ENCODE results near the gene DBP. TPM values are rescaled to one million over a fixed set of nuclear protein-coding genes. Genes with fewer than 3 reads are reported as not detected.

DBP gene
- polyA plus RNA-seq, 3 donors = 12.8 to 22.3 (median 17.5) TPM

DNA sequence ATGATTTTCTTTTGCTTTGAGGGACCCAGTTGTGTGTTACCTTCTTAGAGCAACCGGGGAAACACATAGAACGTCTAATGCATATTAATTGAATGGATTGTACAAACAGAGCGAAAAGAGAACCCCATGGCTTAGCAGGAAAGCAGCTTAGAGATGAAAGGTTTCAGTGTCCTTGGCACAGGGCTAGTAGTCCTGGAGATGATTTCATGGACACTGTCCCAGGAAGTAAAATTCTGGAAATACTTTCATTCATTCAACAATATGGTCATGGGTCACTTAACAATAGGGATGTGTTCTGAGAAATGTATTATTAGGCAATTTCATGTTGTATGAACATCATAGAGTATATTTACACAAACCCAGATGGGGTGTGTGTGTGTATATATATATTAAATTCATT lies 48.9 kb upstream of the DBP start:
- Histone ChIP-seq H3K36me3 (replicated peaks in 1 of 2; ENCODE audit: control insufficient read depth in 1 of 2, insufficient read depth in 2 of 2, low read length in 2 of 2) (no peaks in the 10 kb centered on the region), H3K27ac (ENCODE audit: low read depth in 1 of 2, low read length in 2 of 2) (no peak overlapping the region), H2AFZ (ENCODE audit: insufficient read depth, low read depth, low read length, poor library complexity, severe bottlenecking) (no peak overlapping the region), H3K79me2 (ENCODE audit: insufficient read depth, low read length) (no peaks in the 10 kb centered on the region), H3K4me1 (ENCODE audit: control insufficient read depth in 1 of 2, insufficient read depth in 2 of 2, low read length in 2 of 2) (no peaks in the 10 kb centered on the region), H3K4me2 (replicated peaks; ENCODE audit: extremely low read depth, low read length, poor library complexity, severe bottlenecking) (no peak overlapping the region), H3K27me3 (ENCODE audit: control insufficient read depth in 2 of 2, insufficient read depth in 2 of 2, low read length in 2 of 2) (no peaks in the 10 kb centered on the region), H3K9me3 (replicated peaks in 1 of 2; ENCODE audit: control insufficient read depth in 1 of 2, insufficient read depth in 1 of 2, low read length in 2 of 2) (no peaks in the 10 kb centered on the region), H4K20me1 (ENCODE audit: insufficient read depth, low read length) (no peaks in the 10 kb centered on the region), H3K9ac (ENCODE audit: insufficient read depth, low read length, poor library complexity, severe bottlenecking) (no peak overlapping the region), H3K4me3 (replicated peaks in 1 of 3; ENCODE audit: low read depth in 2 of 3, low read length in 3 of 3) (no peak overlapping the region)
- TF ChIP-seq, protein P1, sequence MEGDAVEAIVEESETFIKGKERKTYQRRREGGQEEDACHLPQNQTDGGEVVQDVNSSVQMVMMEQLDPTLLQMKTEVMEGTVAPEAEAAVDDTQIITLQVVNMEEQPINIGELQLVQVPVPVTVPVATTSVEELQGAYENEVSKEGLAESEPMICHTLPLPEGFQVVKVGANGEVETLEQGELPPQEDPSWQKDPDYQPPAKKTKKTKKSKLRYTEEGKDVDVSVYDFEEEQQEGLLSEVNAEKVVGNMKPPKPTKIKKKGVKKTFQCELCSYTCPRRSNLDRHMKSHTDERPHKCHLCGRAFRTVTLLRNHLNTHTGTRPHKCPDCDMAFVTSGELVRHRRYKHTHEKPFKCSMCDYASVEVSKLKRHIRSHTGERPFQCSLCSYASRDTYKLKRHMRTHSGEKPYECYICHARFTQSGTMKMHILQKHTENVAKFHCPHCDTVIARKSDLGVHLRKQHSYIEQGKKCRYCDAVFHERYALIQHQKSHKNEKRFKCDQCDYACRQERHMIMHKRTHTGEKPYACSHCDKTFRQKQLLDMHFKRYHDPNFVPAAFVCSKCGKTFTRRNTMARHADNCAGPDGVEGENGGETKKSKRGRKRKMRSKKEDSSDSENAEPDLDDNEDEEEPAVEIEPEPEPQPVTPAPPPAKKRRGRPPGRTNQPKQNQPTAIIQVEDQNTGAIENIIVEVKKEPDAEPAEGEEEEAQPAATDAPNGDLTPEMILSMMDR (IDR thresholded peaks at IDR 0.05) = no peak
- Mint-ChIP-seq H3K27ac (no peak overlapping the region), H3K9me3 (peaks cover 0 to 3% (median 0%) of the 10 kb centered on the region in 7 donors), H3K4me1 (peaks cover 13% of the 10 kb centered on the region), H3K4me3 (no peak overlapping the region), H3K27me3 (ENCODE audit: low read depth in 3 of 3) (peaks cover 3 to 9% (median 8%) of the 10 kb centered on the region in 3 donors), H3K36me3 (no peaks in the 10 kb centered on the region)
- intact Hi-C loops (cut with micrococcal nuclease) = no loop called here
- no peak for DNase-seq
- WGBS (ENCODE audit: insufficient coverage) = 100% methylated on average over 1 of the region's 3 CpGs

- DNase-seq = no peak
- H3K4me3 ChIP-seq (replicated peaks in 1 of 3; ENCODE audit: low read depth in 2 of 3, low read length in 3 of 3) = no peak overlapping the region
- no peaks in the 10 kb centered on the region for H3K4me1 ChIP-seq (ENCODE audit: control insufficient read depth in 1 of 2, insufficient read depth in 2 of 2, low read length in 2 of 2)
- no peaks in the 10 kb centered on the region for H3K36me3 Mint-ChIP-seq
- H3K27ac Mint-ChIP-seq = no peak overlapping the region
- TF ChIP-seq, protein P1 (IDR thresholded peaks at IDR 0.05) = no peak
- no peaks in the 10 kb centered on the region for H3K79me2 ChIP-seq (ENCODE audit: insufficient read depth, low read length)
- no peaks in the 10 kb centered on the region for H3K9me3 ChIP-seq (replicated peaks in 1 of 2; ENCODE audit: control insufficient read depth in 1 of 2, insufficient read depth in 1 of 2, low read length in 2 of 2)
- H3K4me1 Mint-ChIP-seq = peaks cover 13% of the 10 kb centered on the region
- H3K27me3 Mint-ChIP-seq (ENCODE audit: low read depth in 3 of 3) = peaks cover 3 to 9% (median 7%) of the 10 kb centered on the region in 3 donors
- no peak overlapping the region for H2AFZ ChIP-seq (ENCODE audit: insufficient read depth, low read depth, low read length, poor library complexity, severe bottlenecking)
- H3K9me3 Mint-ChIP-seq = peaks cover 0 to 3% (median 0%) of the 10 kb centered on the region in 7 donors
- no peaks in the 10 kb centered on the region for H3K36me3 ChIP-seq (replicated peaks in 1 of 2; ENCODE audit: control insufficient read depth in 1 of 2, insufficient read depth in 2 of 2, low read length in 2 of 2)
- no peak overlapping the region for H3K27ac ChIP-seq (ENCODE audit: low read depth in 1 of 2, low read length in 2 of 2)
- H3K27me3 ChIP-seq (ENCODE audit: control insufficient read depth in 2 of 2, insufficient read depth in 2 of 2, low read length in 2 of 2) = no peaks in the 10 kb centered on the region
- no peaks in the 10 kb centered on the region for H4K20me1 ChIP-seq (ENCODE audit: insufficient read depth, low read length)
- 91% methylated on average over 3 of the region's 9 CpGs for WGBS (ENCODE audit: insufficient coverage)
- no peak overlapping the region for H3K4me2 ChIP-seq (replicated peaks; ENCODE audit: extremely low read depth, low read length, poor library complexity, severe bottlenecking)
- H3K9ac ChIP-seq (ENCODE audit: insufficient read depth, low read length, poor library complexity, severe bottlenecking) = no peak overlapping the region
- intact Hi-C loops (cut with micrococcal nuclease) = no loop called here
- no peak overlapping the region for H3K4me3 Mint-ChIP-seq
Observed at GRCh38 chr19:48685583-48685982, 48.4 kb upstream of the DBP start.

Measured in CD14-positive monocyte (primary cell).